Stimulated activated CD4-positive, alpha-beta T cell treated with anti-CD3 and anti-CD28 coated beads, Interleukin-2, amount 100 ng/mL, for 48 hours (primary cell): Measurements from ENCODE around the gene ATP5F1D.

Experiments
- DNase-seq, 2 donors: peaks; one replicate each; pipeline ENCODE4 v3.0.0-alpha.2; 2020

Gene ATP5F1D

DNA sequence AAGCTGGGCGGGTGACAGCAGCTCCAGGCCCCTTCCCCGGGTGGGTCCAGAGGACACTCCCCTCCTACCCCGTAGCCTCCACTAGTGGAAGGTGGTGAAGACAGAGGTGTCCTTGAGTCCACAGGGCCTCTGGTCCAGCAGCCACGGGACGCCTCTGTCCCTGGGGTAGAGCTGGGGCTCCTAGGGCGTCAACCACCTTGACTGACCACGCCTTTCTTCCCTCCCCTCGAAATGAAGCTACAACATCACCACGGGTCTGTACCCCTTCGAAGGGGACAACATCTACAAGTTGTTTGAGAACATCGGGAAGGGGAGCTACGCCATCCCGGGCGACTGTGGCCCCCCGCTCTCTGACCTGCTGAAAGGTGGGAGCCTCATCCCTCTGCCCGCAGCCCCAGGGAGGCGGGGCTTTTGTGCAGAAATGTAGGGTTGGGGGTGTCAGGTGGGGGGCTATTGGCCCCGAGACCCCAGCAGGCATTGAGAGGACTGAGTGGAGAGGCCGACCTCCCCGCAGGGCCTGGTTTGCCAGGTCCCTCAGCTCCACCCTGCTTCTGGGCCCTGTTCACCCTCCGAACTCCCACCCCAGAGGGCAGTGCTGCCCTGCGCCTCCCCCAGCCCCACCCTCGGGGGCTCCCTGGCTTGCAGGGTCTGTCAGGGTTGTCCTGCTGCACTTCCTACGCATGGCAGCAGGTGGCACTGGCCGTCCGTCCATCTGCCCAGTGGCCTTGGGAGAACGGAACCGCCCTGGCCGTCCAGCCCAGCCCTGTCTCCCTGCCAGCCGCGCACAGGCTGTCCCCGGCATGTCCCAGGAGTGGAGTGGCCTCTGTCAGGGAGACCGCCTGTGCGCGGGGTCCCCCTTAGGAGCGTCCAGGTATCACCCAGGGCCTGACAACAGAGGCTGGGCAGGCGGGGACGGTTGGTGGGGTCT, 20.3 kb upstream of the ATP5F1D start:
- no peak for DNase-seq

DNA sequence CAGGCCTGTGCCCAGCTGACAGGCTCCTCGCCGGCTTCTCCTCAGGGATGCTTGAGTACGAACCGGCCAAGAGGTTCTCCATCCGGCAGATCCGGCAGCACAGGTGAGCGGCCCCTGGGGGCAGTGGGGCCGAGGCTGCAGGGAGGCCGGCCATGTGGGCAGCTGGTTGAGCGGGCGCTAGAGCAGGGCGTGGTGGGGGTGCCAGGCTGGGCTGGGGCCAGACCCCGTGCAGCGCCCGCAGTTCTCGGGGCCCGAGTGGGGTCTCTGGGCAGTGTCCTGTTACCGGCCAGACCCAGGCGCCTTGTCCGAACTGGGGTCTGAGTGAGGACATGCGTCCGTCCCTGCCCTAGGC, 19.7 kb upstream of the ATP5F1D start:
- DNase-seq = no peak

DNA sequence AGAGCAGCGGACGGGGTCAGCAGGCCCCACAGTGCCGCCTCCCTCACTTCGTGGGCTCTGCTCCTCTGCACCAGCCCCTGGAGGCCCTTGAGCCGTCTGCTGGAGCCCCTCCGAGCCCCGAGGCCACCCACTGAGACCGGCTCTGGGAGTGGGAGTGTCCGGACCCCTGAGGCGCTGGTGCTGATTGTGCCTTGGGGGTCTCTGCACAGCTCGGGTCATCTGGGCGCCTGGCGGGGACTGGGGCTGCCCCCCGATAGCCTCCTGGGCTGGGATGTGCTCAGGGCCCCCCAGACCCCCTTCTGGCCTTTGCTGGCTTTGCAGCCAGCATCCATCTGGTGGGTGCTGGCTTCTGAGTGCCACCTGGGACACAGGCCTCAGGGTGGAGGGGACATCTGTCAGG, 19.2 kb upstream of the ATP5F1D start:
- no peak for DNase-seq

DNA sequence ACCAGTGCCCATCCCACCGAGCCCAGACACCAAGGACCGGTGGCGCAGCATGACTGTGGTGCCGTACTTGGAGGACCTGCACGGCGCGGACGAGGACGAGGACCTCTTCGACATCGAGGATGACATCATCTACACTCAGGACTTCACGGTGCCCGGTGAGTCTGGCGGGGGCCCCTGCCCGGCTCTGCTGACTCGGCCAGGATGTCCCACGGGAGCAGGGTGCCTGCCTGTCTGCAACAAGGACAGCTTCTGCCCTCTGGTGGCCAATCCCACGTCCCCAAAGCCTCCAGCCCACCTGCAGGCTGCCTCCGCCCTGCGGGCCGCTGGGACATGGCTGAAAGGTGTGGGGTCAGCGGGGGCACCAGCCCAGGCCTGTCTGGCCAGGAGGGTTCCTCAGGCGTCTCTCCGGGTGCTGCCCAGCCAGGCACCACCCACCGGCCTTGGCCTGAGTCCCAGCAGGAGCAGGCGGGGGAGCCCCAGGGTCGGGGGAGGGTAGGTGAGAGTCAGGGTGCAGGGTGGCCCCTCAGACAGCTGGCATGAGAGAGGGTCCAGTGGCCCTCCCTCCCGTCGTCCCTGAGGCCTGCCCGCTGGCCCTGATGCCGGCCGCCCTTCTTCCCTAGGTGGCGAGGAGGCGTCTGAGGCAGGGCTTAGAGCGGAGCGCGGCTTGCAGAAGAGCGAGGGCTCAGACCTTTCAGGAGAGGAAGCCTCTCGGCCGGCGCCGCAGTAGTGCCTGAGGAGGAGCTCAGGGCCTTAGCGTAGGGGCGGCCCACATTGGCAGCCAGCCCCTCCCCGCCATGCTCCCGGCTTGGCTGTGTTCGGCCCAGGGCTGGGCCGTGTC, 18.3 kb upstream of the ATP5F1D start:
- DNase-seq = no peak

DNA sequence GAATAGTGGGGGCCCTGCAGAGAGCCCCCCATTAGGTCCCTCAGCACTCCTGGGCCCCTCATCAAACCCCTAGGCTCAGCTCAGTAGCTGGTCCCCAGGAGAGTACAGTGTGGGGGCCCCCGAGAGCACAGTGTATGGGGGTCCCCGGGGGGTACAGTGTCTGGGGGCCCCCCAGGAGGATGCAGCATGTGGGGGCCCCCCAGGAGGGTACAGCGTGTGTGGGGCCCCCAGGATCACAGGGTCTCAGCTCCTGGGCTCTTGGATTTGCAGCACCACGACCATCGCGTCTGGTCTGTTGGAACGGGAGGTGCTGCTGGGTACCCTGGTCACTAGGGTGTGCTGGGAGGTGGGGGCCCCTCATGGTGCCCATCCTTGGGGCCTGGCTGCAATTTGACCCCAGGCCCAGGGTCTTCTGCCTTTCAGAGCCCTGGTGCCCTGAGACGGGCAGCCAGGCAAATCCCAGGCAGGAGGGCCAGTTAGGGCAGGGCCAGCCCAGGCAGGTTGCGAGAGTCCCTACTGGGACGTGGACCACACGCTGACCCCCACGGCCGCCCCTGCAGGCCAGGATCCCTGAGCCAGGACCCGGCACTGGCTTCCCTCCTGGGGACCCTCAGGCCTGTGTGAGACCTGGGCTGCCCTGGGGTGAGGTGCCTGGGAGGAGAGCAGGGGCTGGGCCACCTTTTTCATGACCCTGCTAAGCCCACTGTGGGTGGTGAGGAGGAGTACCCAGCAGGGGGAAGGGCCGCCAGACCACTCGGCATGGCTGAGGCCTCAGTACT, 17.3 kb upstream of the ATP5F1D start:
- DNase-seq = no peak

DNA sequence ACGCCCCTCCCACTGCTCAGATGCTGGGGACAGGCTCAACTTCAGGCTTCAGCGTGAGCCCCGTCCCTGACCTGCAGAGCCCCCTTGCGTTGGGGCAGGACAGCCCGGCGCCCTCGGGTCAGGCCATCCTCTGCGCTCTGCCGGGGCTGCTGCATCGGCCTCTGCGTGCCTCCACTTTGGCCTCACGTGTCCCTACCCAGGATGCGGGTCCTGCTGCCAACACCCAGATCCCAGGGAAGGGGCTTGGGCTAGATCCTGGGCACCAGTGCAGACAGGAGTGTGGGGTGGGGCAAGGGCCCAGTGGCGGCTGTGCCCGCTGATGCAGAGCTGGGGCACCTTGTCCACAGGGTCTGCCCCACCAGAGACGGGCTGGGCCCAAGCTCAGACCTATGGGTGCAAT, 16.7 kb upstream of the ATP5F1D start:
- DNase-seq = no peak

DNA sequence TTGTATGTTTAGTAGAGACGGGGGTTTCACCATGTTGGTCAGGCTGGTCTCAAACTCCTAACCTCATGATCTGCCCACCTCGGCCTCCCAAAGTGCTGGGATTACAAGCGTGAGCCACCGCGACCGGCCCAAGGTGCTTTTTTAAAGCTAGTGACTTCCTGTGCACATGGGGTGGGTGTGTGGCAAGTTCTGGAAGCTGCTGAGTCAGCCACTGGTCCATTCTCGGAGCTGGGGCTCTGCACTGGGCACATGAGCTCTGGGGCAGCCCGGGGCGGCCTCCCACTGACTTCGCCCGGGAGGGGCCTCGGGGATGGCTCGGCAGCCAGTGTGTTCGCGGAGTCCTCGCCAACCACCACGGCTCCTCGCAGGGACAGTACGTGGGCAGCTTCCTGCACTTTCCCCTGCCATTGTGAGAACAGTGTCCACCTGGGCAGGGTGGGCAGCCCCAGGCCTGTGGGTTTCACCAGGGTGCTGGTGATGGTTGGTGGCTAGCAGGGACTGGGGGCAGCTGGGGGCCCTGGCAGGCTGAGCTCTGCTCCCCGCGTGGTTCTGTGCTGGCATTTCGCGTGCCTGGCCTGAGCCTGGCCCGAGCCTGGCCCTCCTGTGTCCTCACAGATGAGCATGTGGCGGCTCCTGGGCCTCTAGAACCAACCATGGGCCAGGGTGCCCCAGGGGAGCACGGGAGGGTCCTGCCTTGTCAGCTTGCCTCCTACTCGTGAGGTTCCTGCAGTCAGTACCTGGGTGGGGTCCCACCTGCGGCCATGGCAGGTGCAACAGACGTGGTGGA, 15.9 kb upstream of the ATP5F1D start:
- DNase-seq = no peak

DNA sequence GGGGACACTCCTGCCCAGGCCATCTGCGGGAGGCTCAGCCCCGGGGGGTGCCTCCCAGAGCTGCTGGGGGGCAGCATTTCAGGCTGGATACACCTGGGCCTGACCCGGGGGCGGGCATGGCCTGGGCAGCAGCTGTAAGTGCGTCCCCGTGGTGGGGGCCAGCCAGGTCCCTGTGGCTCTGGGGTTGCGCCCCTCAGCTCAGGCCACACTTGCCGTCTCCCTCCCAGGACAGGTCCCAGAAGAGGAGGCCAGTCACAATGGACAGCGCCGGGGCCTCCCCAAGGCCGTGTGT, 15.4 kb upstream of the ATP5F1D start:
- DNase-seq = no peak

DNA sequence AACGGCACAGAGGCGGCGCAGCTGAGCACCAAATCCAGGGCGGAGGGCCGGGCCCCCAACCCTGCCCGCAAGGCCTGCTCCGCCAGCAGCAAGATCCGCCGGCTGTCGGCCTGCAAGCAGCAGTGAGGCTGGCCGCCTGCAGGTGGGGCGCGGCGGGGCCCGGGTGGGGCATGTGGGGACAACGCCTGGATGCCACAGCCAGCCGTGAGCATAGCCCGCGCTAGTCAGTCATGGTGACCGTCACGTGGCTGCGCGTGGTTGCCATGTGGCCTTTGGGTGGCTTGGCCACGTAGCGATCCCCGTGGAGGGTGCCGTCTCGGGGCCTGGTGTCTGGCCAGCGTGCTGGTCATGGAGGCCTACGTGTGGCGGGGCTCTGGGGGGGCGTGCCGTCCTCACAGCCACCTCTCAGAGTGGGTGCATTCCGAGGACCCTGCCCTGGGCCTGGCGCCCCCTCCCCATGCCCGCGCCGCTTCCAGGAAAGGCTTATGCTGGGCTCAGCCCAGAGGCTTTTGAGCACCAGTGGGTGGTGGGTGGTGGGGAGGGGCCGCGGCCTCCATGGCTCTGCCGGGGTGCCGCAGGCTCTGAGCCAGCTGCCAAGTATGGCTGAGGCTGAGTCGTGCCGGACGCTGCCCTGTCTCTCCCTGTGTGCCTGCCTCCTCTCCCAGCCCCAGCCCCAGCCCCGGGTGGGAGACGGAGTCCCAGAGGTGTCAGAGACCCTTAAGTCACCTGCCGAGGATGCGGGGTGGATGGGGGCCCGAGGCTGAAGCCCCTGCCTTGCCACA, 14.8 kb upstream of the ATP5F1D start:
- DNase-seq = no peak

DNA sequence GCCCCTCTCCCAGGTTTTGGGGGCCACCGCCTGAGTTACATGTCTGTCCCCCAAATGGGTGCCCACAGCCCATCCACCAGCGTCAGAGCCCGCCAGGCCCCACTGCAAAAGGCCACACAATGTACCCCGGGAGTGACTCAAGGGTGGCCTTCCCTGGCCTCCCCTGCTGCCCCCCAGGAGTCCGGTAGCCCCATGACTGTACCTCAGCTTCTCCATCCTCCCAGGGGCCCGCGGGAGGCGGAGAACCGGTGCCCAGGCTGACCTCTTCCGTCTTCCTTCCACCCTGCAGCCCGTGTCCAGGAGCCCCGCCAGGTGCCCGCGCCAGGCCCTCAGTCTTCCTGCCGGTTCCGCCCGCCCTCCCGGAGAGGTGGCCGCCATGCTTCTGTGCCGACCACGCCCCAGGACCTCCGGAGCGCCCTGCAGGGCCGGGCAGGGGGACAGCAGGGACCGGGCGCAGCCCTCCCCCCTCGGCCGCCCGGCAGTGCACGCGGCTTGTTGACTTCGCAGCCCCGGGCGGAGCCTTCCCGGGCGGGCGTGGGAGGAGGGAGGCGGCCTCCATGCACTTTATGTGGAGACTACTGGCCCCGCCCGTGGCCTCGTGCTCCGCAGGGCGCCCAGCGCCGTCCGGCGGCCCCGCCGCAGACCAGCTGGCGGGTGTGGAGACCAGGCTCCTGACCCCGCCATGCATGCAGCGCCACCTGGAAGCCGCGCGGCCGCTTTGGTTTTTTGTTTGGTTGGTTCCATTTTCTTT, 14.1 kb upstream of the ATP5F1D start:
- no peak for DNase-seq

DNA sequence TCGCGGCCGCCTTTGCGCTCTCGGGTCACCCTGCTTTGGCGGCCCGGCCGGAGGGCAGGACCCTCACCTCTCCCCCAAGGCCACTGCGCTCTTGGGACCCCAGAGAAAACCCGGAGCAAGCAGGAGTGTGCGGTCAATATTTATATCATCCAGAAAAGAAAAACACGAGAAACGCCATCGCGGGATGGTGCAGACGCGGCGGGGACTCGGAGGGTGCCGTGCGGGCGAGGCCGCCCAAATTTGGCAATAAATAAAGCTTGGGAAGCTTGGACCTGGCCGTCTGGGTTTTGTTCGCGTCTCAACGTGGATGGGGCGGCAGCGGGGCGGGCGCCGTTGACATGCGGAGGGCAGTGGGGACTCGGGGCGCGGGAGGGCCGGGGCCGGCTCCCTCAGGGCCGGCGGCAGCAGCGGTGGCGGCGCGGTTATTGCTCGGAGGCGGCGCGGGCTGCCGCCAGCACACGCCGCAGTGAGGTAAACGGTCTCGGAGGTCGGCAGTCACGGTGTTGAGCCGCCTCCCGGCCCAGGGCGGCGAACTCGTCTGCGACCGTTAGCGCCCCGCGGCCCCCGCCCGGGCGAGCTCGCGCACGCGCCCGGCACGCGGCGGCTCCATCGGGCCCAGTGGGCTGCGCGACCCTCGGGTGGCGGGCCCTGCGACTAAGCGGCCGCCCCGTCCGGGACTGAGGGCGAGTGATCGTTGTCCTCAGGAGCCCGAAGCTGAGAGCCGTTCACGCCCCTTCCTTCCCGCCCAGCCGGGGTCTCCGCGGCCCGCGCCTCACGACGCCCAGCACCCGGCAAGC, 13.2 kb upstream of the ATP5F1D start:
- DNase-seq = no peak

DNA sequence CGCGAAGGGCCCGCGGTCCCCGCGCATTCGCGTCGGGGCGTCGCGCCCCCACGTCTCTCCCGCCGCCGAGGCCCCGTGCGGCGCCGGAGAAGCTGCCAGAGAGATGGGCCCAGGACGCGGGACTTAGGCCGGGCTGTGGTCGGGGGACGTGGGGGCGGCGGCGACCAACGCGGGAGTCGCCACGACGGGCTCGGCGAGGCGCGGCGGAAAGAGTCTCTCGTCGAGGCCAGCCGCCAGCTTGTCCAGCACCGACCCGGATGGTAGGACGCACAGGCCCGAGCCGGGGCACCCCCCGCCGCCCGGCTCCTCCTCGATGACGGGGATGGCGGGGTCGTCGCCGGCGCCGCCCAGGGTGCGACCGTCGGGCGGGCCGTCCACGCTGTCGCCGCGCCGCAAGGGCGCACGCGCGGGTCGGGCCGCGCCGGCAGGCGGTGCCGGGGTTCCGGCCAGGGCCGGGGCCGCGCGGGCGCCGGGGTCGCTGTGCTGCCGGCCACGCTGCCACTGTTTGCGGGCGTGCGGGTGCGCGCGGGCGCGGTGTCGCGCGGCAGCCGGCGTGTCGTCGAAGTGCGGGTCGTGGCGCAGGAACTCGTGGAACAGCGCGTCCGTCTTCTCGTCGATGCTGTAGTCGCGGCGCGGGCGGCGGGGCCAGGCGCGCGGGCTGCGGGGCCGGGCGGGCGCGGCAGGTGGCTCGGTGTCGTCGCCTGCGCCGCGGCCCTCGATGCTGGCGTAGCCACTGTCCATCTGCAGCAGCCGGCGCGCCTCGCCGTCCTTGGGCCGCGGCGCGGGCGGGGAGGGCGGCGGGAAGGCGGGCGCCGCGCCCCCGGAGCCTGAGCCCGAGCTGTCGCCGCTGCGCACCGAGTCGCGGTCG, 12.3 kb upstream of the ATP5F1D start:
- DNase-seq = no peak

DNA sequence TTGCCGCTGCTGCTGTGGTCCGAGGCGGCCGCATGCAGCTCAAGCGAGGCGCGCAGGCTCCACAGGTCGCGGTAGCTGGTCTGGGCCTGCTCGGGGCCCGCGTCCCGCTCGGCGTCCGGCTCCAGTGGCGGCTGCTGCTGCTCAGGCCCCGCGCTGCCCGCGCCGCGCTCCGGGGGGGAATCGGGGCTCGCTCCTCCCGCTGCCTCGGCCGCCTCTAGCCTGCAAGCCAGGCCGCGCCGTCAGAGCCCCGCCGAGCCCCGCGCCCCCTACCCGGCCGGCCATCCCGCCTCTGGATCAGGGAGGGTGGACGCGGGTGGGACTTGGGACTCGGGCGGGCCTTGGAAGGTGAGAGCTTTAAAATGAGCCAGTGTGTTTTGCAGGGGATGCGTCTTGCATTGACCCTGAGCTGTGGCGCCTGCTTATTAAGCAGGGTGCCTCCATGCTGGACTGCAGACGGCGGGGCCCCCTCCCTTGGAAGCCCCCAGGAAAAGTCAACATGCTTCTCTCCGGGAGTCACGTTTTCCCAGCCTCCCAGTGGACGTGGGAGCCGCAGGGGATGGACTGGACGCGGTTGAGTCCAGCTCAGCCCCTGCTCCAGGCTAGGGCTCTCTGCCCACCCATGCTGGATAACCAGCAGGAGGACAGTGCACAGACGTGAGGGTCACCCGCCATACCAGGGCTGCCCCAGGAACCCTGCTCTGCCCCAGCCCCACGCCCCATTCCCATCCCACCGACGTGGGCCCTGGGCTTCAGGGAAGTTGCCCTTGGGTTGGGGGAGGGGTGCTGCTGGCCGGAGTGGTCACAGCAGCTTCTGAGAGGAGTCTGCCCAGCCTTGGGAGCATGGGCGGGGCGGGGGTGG, 11.4 kb upstream of the ATP5F1D start:
- DNase-seq = no peak

DNA sequence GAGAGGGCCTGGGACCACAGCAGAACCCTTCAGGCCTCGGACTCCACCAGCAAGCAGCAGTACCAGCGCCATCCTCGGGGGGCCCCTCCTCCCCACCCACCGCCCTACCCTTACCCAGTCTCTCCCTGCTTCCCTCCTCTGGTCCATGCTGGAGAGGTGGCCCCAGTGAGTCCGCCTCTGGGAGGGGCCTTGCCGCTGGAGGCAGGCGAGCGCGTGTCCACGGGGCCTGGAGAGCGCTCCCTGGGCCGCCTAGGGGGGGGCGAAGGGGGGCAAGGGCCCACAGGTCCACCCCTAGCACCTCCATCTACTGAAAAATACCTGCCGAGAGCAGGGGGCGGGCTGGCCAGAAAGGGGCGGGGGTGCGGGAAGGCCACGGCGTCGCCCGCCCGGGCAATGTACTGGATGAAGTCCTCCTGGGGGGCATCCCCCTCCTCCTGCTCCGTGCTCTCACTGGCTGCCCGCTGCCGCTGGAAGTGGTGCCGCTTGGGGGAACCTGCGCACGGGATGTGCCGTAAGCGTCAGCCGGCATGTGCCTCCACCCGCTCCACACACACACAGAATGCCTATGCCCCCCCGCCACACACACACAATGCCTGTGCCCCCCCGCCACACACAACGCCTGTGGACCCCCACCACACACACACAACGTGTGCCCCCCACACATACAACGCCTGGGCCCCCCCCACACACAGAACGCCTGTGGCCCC, 10.6 kb upstream of the ATP5F1D start:
- no peak for DNase-seq

DNA sequence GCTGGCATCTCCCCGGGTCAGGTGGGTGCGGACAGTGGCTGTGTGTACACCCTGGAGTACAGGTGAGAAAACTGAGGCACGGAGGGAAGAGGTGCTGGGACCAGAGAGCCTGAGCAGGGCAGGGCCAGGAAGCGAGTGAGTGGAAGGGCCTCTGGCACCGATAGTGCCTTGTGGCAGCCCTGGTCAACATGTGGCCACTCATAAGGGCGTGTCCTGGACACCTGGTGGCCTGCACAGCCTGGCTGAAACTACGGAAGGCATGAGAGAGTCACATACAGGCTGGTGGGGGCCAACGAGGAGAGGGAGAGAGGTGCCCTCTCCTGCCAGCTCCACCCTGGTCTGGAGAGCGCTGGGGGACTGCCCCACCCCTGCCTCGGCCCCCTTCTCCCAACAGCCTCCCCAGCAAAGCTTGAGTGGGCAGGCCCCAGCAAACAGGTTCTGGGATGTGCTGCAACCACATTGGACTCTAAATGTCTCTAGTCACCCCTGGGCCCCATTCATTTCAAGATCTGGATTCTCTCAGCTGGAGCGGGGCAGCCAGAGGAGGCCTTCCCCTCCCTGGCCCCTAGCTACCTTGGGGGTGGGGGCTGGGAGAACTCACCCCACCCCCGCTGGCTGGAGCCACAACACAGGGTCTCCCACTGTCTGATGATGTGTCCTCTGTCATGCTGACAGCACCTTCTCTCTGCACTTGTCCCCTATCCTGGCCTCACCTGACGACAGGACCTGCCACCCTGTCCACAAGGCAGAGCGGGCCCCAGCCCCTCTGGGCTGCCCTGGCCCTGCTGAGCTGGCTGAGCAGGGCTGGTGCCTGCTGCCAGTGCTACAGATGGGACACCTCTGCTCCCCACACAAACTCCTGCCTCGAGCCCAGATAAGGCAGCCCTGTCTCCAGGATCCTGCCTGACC, 9.6 kb upstream of the ATP5F1D start:
- no peak for DNase-seq

DNA sequence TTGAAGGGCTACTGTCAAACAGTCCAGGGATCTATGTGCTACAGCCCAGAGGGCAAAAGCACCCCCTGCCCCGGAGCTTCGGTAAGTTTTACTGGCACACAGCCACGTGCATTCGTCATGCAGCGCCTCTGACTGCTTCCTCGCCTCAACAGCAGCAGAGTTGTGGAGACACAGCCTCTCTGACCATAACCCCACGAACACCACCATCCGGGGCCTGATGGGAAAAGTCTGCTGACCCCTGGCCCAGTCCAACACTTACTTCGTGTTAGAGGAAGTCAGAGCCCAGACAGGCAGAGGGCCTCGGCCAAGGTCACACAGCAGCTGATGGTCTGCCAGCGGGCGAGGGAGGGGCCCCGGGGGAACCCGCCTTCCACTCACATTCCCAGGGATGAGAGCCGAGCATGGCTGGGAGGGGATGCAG, 8.9 kb upstream of the ATP5F1D start:
- no peak for DNase-seq
